ENCODE measurements around the gene PDE4D.
A peak's percentile ranks its signal among the peaks of the same experiment; 100 is the strongest.

Gene PDE4D

DNA sequence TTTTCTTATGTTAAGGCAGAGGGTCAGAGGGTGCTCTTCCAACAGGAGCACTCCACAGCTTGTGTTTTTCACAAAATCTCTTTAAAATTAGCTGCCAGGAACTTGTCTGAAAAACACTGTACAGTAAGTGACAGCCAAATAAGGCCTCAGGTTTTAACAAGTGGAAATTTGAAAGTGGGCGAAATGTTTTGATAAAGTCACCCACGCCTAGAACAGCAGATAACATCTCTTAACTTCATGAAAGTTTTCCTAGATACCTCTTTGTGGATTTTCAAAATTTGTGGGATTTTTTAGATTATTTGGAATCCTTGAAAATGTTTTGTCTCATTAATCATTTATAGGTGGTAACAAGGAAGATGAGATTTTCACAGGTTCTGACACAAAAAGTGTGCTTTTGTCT is 121.3 kb downstream of the PDE4D start:
- TF ChIP-seq, protein P1, sequence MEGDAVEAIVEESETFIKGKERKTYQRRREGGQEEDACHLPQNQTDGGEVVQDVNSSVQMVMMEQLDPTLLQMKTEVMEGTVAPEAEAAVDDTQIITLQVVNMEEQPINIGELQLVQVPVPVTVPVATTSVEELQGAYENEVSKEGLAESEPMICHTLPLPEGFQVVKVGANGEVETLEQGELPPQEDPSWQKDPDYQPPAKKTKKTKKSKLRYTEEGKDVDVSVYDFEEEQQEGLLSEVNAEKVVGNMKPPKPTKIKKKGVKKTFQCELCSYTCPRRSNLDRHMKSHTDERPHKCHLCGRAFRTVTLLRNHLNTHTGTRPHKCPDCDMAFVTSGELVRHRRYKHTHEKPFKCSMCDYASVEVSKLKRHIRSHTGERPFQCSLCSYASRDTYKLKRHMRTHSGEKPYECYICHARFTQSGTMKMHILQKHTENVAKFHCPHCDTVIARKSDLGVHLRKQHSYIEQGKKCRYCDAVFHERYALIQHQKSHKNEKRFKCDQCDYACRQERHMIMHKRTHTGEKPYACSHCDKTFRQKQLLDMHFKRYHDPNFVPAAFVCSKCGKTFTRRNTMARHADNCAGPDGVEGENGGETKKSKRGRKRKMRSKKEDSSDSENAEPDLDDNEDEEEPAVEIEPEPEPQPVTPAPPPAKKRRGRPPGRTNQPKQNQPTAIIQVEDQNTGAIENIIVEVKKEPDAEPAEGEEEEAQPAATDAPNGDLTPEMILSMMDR (IDR thresholded peaks at IDR 0.05), result no peak
- no peak for TF ChIP-seq ZFX (IDR thresholded peaks at IDR 0.05; ENCODE audit: borderline replicate concordance)
- no peak overlapping the region for H3K27ac ChIP-seq

DNA sequence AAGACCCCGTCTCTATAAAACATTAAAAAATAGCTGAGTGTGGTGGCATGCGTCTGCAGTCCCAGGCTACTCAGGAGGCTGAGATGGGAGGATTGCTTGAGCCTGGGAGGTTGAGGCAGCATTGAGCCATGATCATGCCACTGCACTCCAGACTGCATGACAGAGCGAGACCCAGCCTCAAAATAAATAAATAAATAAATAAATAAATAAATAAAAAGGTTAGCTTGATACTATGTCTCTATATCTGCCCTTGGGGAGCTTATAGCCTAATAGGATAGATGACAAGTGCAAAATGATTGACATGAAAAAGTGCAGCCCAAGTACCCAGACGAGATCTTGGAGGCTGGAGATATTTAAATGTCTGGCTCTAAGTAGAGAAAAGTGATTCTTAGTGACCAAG is 122.6 kb downstream of the PDE4D start:
- no peak overlapping the region for H3K27ac ChIP-seq
- TF ChIP-seq ZFX (IDR thresholded peaks at IDR 0.05; ENCODE audit: borderline replicate concordance), result no peak
- TF ChIP-seq, protein P1 (IDR thresholded peaks at IDR 0.05), result no peak

DNA sequence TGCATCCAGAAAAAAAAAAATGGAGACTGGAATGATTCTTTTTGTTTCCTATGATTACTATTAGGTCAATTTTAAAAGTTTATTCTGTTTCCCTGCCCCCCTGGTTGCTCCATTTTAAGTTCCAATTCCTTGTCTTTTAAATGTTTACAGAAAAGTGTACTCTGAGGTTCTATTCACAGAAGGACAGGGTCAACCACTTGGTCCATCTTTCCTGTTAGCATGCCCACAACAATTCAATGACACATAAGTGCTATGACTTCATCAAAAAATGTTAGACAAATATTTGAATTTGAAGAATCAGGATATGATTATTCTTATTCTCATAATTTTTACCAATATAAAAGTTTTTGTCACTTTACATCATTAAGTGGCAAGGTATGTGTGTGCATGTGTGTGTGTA is 123.7 kb downstream of the PDE4D start:
- no peak for TF ChIP-seq ZFX (IDR thresholded peaks at IDR 0.05; ENCODE audit: borderline replicate concordance)
- TF ChIP-seq, protein P1 (IDR thresholded peaks at IDR 0.05), result no peak
- peak overlapping the region; percentile 74 for H3K27ac ChIP-seq

DNA sequence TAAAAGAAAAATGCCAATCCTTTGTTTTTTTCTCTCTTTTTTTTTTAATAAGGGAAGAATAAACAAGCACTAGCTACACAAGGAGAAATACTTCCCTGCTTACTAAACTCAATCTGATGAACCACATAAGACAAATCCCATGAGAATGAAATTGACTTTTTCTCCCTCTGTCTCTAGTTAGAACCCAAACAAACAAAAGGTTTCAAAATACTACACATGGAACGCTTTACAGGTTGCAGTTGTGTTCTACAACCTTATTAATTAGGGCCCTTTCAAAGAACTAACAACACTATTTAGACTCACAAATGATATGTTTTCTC is 124.5 kb downstream of the PDE4D start:
- H3K27ac ChIP-seq, result peak overlapping the region; percentile 74

DNA sequence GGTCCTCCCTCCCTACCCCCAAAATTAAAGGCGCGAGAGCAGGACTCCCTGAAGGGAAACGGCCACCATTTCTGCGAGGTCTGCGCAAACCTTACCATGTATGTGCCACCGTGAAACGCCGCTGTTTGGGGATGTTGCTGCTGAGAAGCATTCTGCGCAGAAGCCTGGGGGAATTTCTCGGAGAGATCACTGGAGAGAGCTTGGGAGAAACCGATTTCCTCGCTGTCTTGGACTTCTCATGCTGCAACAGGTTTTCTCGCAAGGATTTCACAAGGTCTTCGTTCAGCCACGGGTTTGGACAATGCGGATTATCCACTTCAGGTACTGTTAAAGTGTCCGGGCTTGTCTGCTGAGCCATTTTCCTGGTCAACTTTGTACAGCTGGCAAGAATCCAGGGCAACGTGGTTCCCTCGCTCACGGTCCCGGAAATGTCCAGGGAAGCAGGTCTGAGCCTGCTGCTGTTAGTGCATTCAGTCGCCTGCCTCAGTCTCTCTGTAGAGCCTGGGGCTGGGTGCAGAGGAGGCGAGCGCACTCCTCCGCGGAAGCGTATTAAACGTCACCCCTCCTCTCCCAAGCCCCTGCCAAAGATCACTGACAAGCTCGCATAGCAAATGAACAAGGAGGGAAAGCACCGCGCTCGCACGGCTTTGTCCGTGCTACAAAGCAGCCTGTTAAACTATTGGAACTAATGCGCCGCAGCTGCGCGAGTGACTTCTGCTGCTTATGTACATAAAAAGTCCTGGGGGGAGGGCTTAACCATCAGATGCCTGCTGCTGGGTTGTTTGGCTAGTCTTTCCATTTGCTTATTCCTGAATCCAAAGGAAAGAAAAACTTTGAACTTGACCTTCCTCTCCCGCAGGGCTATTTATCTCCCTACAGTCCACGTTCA is 125.1 kb downstream of the PDE4D start:
- peak overlapping the region; percentile 74 for H3K27ac ChIP-seq
- no peak for TF ChIP-seq ZFX (IDR thresholded peaks at IDR 0.05; ENCODE audit: borderline replicate concordance)
- TF ChIP-seq, protein P1 (IDR thresholded peaks at IDR 0.05), result no peak

More for the DNA sequence above, 124.5 kb downstream of the PDE4D start:
- TF ChIP-seq, protein P1 (IDR thresholded peaks at IDR 0.05), result no peak
- no peak for TF ChIP-seq ZFX (IDR thresholded peaks at IDR 0.05; ENCODE audit: borderline replicate concordance)

DNA sequence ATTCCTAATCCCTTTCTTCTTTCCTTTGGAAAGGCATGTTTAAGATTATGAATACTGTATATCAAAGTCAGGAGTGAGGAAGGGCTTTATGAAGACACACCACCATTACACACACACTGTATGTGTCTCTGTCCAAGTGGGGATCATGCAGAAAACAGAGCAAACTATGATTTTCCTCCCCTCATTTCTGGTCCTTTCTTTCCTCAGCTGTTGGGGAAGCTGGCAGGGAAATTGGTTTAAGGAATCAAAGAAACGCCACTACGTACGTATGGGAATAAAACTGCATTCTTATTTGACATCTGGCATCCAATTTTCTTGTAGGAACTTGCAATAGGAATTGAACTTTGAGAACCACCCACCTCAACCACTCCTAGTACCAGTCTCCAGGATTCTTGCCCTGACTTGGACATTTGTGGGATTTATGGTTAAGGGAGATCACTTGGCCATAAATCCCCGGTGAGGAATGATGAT is 125.8 kb downstream of the PDE4D start:
- TF ChIP-seq, protein P1 (IDR thresholded peaks at IDR 0.05), result no peak
- no peak for TF ChIP-seq ZFX (IDR thresholded peaks at IDR 0.05; ENCODE audit: borderline replicate concordance)
- H3K27ac ChIP-seq, result peak overlapping the region; percentile 74

DNA sequence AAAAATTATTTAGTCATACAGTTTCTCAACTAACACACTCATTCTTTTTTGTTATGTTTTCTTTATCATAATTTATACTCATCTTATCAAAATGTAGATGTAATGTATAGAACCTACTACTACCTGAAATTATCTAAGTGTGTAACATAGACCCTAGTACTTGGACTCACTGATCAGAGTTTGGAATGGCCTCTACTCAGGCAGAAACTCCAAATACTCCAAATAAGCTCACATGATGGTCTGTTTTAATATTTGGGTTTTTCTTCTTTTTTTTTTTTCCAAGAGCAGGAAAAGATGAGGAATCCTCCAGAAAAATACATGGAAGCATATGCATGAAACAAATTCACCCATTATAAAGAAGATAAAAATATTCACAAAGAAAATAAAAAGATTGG is 126.3 kb downstream of the PDE4D start:
- H3K27ac ChIP-seq, result no peak overlapping the region
- TF ChIP-seq ZFX (IDR thresholded peaks at IDR 0.05; ENCODE audit: borderline replicate concordance), result no peak
- TF ChIP-seq, protein P1 (IDR thresholded peaks at IDR 0.05), result no peak

Measured in 22Rv1 (cell line).